Neuronal stem cell (in vitro differentiated cells): ENCODE measurements around the gene ATAD3B.

Source experiments
- DNase-seq: peaks from one replicate; pipeline ENCODE4 v3.0.0-alpha.2; 2013; ENCODE audit warnings: low spot score
- H2AFZ ChIP-seq: one replicate; pipeline ENCODE4 v1.6.1; 2013; ENCODE audit warnings: mild to moderate bottlenecking, low read length, inconsistent platforms
- H2AK5ac ChIP-seq: 2 replicates; pipeline ENCODE4 v1.6.1; 2013; ENCODE audit warnings: low read depth, mild to moderate bottlenecking, inconsistent platforms, low read length, moderate library complexity, mixed read lengths
- H2BK120ac ChIP-seq: 2 replicates; pipeline ENCODE4 v1.6.1; 2013; ENCODE audit warnings: low read depth, mild to moderate bottlenecking, inconsistent platforms, low read length, moderate library complexity, mixed read lengths
- H2BK12ac ChIP-seq: one replicate; pipeline ENCODE4 v1.6.1; 2013; ENCODE audit warnings: low read length, inconsistent platforms
- H2BK15ac ChIP-seq: 2 replicates; pipeline ENCODE4 v1.6.1; 2013; ENCODE audit warnings: mild to moderate bottlenecking, low read length, inconsistent platforms, mixed read lengths
- H2BK5ac ChIP-seq: one replicate; pipeline ENCODE4 v1.6.1; 2013; ENCODE audit warnings: inconsistent platforms, mild to moderate bottlenecking, low read length, moderate library complexity
- H3K14ac ChIP-seq: one replicate; pipeline ENCODE4 v1.6.1; 2013; ENCODE audit warnings: low read length, inconsistent platforms
- H3K18ac ChIP-seq: 2 replicates; pipeline ENCODE4 v1.6.1; 2013; ENCODE audit warnings: low read length, inconsistent platforms
- H3K23ac ChIP-seq: 2 replicates; pipeline ENCODE4 v1.6.1; 2013; ENCODE audit warnings: low read depth, mild to moderate bottlenecking, mixed read lengths, low read length, inconsistent platforms; ENCODE audit not compliant: poor library complexity
- H3K27ac ChIP-seq: replicated peaks from 3 replicates; pipeline ENCODE4 v1.5.1; 2013; ENCODE audit warnings: low read length, inconsistent platforms
- H3K27me3 ChIP-seq, 3 experiments: 2 replicates each; pipeline ENCODE4 v1.6.1; 2013; ENCODE audit warnings: low read length in 3 of 3, mild to moderate bottlenecking in 2 of 3, inconsistent platforms in 1 of 3, low read depth in 1 of 3, mixed read lengths in 1 of 3, moderate library complexity in 1 of 3; ENCODE audit not compliant: control insufficient read depth in 3 of 3, insufficient read depth in 3 of 3
- H3K36me3 ChIP-seq, 2 donors: replicated peaks in 1 of 2; 2 replicates each; pipeline ENCODE4 v1.6.1; 2013; ENCODE audit warnings: low read length in 2 of 2; ENCODE audit not compliant: control insufficient read depth in 2 of 2, insufficient read depth in 2 of 2
- H3K4ac ChIP-seq: 2 replicates; pipeline ENCODE4 v1.6.1; 2013; ENCODE audit warnings: inconsistent platforms, mild to moderate bottlenecking, low read length, moderate library complexity
- H3K4me1 ChIP-seq, 2 donors: 1 replicate in 1 of 2; 2 replicates in 1 of 2; pipeline ENCODE4 v1.6.1; 2013; ENCODE audit warnings: low read length in 2 of 2, low read depth in 1 of 2; ENCODE audit not compliant: control insufficient read depth in 2 of 2, insufficient read depth in 1 of 2
- H3K4me2 ChIP-seq: one replicate; pipeline ENCODE4 v1.6.1; 2013; ENCODE audit warnings: mild to moderate bottlenecking, low read length, inconsistent platforms; ENCODE audit not compliant: insufficient read depth, poor library complexity, severe bottlenecking
- H3K4me3 ChIP-seq, 2 donors: 2 replicates each; pipeline ENCODE4 v1.5.1; 2013; ENCODE audit warnings: low read length in 2 of 2, mild to moderate bottlenecking in 2 of 2, inconsistent platforms in 1 of 2, moderate library complexity in 1 of 2
- H3K79me1 ChIP-seq: one replicate; pipeline ENCODE4 v1.6.1; 2013; ENCODE audit warnings: low read depth, mild to moderate bottlenecking, inconsistent platforms, low read length, moderate library complexity
- H3K9ac ChIP-seq: one replicate; pipeline ENCODE4 v1.6.1; 2013; ENCODE audit warnings: mild to moderate bottlenecking, low read depth, low read length, inconsistent platforms; ENCODE audit not compliant: poor library complexity
- H3K9me3 ChIP-seq, 2 donors: replicated peaks in 1 of 2; 2 replicates each; pipeline versions ENCODE3 to v1.6.1; 2013; ENCODE audit warnings: low read length in 2 of 2, mild to moderate bottlenecking in 2 of 2, inconsistent platforms in 1 of 2, low read depth in 1 of 2, mixed read lengths in 1 of 2, moderate library complexity in 1 of 2; ENCODE audit not compliant: control insufficient read depth in 2 of 2, insufficient read depth in 1 of 2
- H4K8ac ChIP-seq: one replicate; pipeline ENCODE4 v1.6.1; 2013; ENCODE audit warnings: low read depth, mild to moderate bottlenecking, inconsistent platforms, low read length, moderate library complexity
- H4K91ac ChIP-seq: one replicate; pipeline ENCODE4 v1.6.1; 2013; ENCODE audit warnings: low read length, low read depth, mild to moderate bottlenecking, inconsistent platforms; ENCODE audit not compliant: poor library complexity
- WGBS, 2 donors: extraction: QIAGEN DNeasy Blood & Tissue Kit; methylation state at CpG; one replicate each; pipeline ENCODE4 v1.1.7; 2013; ENCODE audit warnings: missing lambda C conversion rate in 2 of 2, mixed read lengths in 1 of 2; ENCODE audit not compliant: insufficient read length in 2 of 2, insufficient replicate concordance in 1 of 2; ENCODE audit errors: extremely low coverage in 2 of 2; 5-methylcytosine and 5-hydroxymethylcytosine counted together

ATAD3B gene

GRCh38 chr1:1423245-1423597 lies 48.3 kb upstream of the ATAD3B start:
- no CpG with 5 or more reads among the region's 7 CpGs for WGBS, 2 donors
- H3K9ac ChIP-seq = no peak overlapping the region
- H3K4ac ChIP-seq = no peak overlapping the region
- no peak overlapping the region for H3K14ac ChIP-seq
- peaks cover 3% of the 10 kb centered on the region for H3K79me1 ChIP-seq
- H2BK15ac ChIP-seq = no peak overlapping the region
- no peak overlapping the region for H3K27ac ChIP-seq
- peaks cover 0 to 2% of the 10 kb centered on the region in 2 donors for H3K9me3 ChIP-seq
- H2BK120ac ChIP-seq = no peak overlapping the region
- no peak overlapping the region for H2BK12ac ChIP-seq
- no peak overlapping the region for H2AK5ac ChIP-seq
- H3K27me3 ChIP-seq = peaks cover 0 to 3% (median 0%) of the 10 kb centered on the region in 3 experiments
- no peak overlapping the region for H2AFZ ChIP-seq
- no peak for DNase-seq
- no peak overlapping the region for H4K8ac ChIP-seq
- H3K4me3 ChIP-seq = no peak overlapping the region
- no peak overlapping the region for H3K23ac ChIP-seq
- no peak overlapping the region for H3K4me2 ChIP-seq
- H3K36me3 ChIP-seq = no peaks in the 10 kb centered on the region
- H4K91ac ChIP-seq = no peak overlapping the region
- peaks cover 23 to 45% of the 10 kb centered on the region in 2 donors for H3K4me1 ChIP-seq
- no peak overlapping the region for H3K18ac ChIP-seq
- H2BK5ac ChIP-seq = no peak overlapping the region

GRCh38 chr1:1424707-1425106 lies 46.9 kb upstream of the ATAD3B start:
- Histone ChIP-seq H3K23ac (no peak overlapping the region), H3K9ac (no peak overlapping the region), H3K4me2 (peak overlapping the region; percentile 18), H3K27ac (no peak overlapping the region), H2BK120ac (no peak overlapping the region), H2AFZ (no peak overlapping the region), H3K27me3 (peaks cover 0 to 2% (median 0%) of the 10 kb centered on the region in 3 experiments), H3K14ac (no peak overlapping the region), H2BK12ac (no peak overlapping the region), H2AK5ac (no peak overlapping the region), H3K4me3 (no peak overlapping the region), H4K8ac (no peak overlapping the region), H3K4ac (no peak overlapping the region), H2BK15ac (peak overlapping the region; percentile 81), H3K9me3 (peaks cover 0 to 3% of the 10 kb centered on the region in 2 donors), H3K4me1 (peaks cover 23 to 38% of the 10 kb centered on the region in 2 donors), H3K36me3 (no peaks in the 10 kb centered on the region), H3K18ac (no peak overlapping the region), H4K91ac (no peak overlapping the region), H2BK5ac (no peak overlapping the region), H3K79me1 (peaks cover 3% of the 10 kb centered on the region)
- DNase-seq = no peak
- WGBS, 2 donors = no CpG with 5 or more reads among the region's 15 CpGs

GRCh38 chr1:1425426-1425752 lies 46.2 kb upstream of the ATAD3B start:
- Histone ChIP-seq H4K91ac (no peak overlapping the region), H3K9me3 (peaks cover 0 to 3% of the 10 kb centered on the region in 2 donors), H3K4me2 (no peak overlapping the region), H3K14ac (no peak overlapping the region), H3K36me3 (no peaks in the 10 kb centered on the region), H3K4me3 (no peak overlapping the region), H3K18ac (peak overlapping the region; percentile 88), H3K27ac (no peak overlapping the region), H2BK120ac (peak overlapping the region; percentile 100), H2BK15ac (peak overlapping the region; percentile 99), H2AFZ (no peak overlapping the region), H3K9ac (no peak overlapping the region), H3K23ac (peak overlapping the region; percentile 97), H4K8ac (no peak overlapping the region), H3K79me1 (peaks cover 2% of the 10 kb centered on the region), H2AK5ac (peak overlapping the region; percentile 100), H3K27me3 (no peaks in the 10 kb centered on the region), H3K4ac (no peak overlapping the region), H2BK5ac (peak overlapping the region; percentile 93), H2BK12ac (no peak overlapping the region), H3K4me1 (peaks cover 23 to 42% of the 10 kb centered on the region in 2 donors)
- no peak for DNase-seq
- WGBS, 2 donors = no CpG with 5 or more reads among the region's 12 CpGs

GRCh38 chr1:1425753-1426495 lies 45.6 kb upstream of the ATAD3B start:
- Histone ChIP-seq H3K27ac (peak overlapping the region; percentile 58), H3K14ac (peak overlapping the region; percentile 94), H2AK5ac (peak overlapping the region; percentile 100), H3K9ac (peak overlapping the region; percentile 84), H3K79me1 (peaks cover 1% of the 10 kb centered on the region), H2BK5ac (peak overlapping the region; percentile 93), H4K8ac (peak overlapping the region; percentile 70), H4K91ac (peak overlapping the region; percentile 99), H3K4me3 (no peak overlapping the region), H3K36me3 (no peaks in the 10 kb centered on the region), H2AFZ (peak overlapping the region; percentile 34), H2BK15ac (peak overlapping the region; percentile 99), H3K9me3 (peaks cover 0 to 3% of the 10 kb centered on the region in 2 donors), H3K4ac (peak overlapping the region; percentile 89), H3K27me3 (no peaks in the 10 kb centered on the region), H3K18ac (peak overlapping the region; percentile 99), H3K4me2 (peak overlapping the region; percentile 57), H2BK12ac (peak overlapping the region; percentile 95), H3K4me1 (peaks cover 21 to 43% of the 10 kb centered on the region in 2 donors), H2BK120ac (peak overlapping the region; percentile 100), H3K23ac (peak overlapping the region; percentile 97)
- WGBS, 2 donors = no CpG with 5 or more reads among the region's 33 CpGs
- no peak for DNase-seq
